OCI-LY7 (cell line): ENCODE data around the gene TBC1D28. TPM values are rescaled to one million over a fixed set of nuclear protein-coding genes. Genes with fewer than 3 reads are reported as not detected.
A peak's percentile ranks its signal among the peaks of the same experiment; 100 is the strongest.
"Not testable (repeated sequence)": the region's sequence is repeated elsewhere in the genome, so short reads cannot be mapped to it uniquely, and the experiment has no call there.

Source experiments
- Bru-seq: library from RNA; stranded (reverse); fragments of 400-500 nt; gene quantifications from one replicate; lab custom pipeline; 2021; lab: Mats Ljungman, UMichigan
- BruChase-seq, 2 experiments: library from RNA; stranded (reverse); fragments of 400-500 nt; gene quantifications; one replicate each; lab custom pipeline; 2021; lab: Mats Ljungman, UMichigan
- BruUV-seq: library from RNA; stranded (reverse); fragments of 400-500 nt; replicated peaks from 2 replicates; lab custom pipeline; 2021; lab: Mats Ljungman, UMichigan
- CTCF ChIA-PET: fragments of 300-600 bp; sonication (Branson Sonifier 250); formaldehyde crosslinking; loops from one replicate; lab custom pipeline; 2022; ENCODE audit warnings: antibody characterized with exemption; ENCODE audit not compliant: unreplicated experiment; lab: Charles Lee
- POLR2A ChIA-PET: fragments of 300-600 bp; sonication (Branson Sonifier 250); formaldehyde crosslinking; loops from one replicate; lab custom pipeline; 2022; ENCODE audit warnings: antibody characterized with exemption; lab: Charles Lee
- DNase-seq: peaks from one replicate; pipeline ENCODE4 v3.0.0-alpha.2; 2015; ENCODE audit warnings: low spot score
- H2AFZ ChIP-seq: fragments of 200-600 bp; sonication (generic), shearing (Covaris generic); 2 replicates; pipeline ENCODE4 v1.6.1; 2014; ENCODE audit warnings: mild to moderate bottlenecking, antibody characterized with exemption, low read length, moderate library complexity
- H3K27ac ChIP-seq: fragments of 200-600 bp; sonication (generic); 2 replicates; pipeline ENCODE4 v1.5.1; 2014; ENCODE audit warnings: mixed run types, low read depth, mild to moderate bottlenecking, moderate library complexity, low read length, inconsistent platforms; ENCODE audit not compliant: poor library complexity, severe bottlenecking
- H3K36me3 ChIP-seq: fragments of 200-600 bp; sonication (generic); 2 replicates; pipeline ENCODE4 v1.6.1; 2014; ENCODE audit warnings: mild to moderate bottlenecking, antibody characterized with exemption, low read length, moderate library complexity, mixed read lengths; ENCODE audit not compliant: insufficient read depth
- H3K4me1 ChIP-seq: fragments of 200-600 bp; sonication (generic); 2 replicates; pipeline ENCODE4 v1.5.1; 2014; ENCODE audit warnings: mild to moderate bottlenecking, low read length; ENCODE audit not compliant: insufficient read depth, poor library complexity, severe bottlenecking
- H3K4me2 ChIP-seq: fragments of 200-600 bp; sonication (generic); 2 replicates; pipeline ENCODE4 v1.6.1; 2014; ENCODE audit warnings: mild to moderate bottlenecking, low read length
- H3K4me3 ChIP-seq: fragments of 200-600 bp; sonication (generic); 2 replicates; pipeline ENCODE4 v1.5.1; 2014; ENCODE audit warnings: mild to moderate bottlenecking, low read depth, low read length; ENCODE audit not compliant: poor library complexity, severe bottlenecking
- H3K79me2 ChIP-seq: fragments of 200-600 bp; sonication (generic); 2 replicates; pipeline ENCODE4 v1.6.1; 2016; ENCODE audit warnings: low read depth, mild to moderate bottlenecking, low read length, moderate library complexity, mixed read lengths; ENCODE audit not compliant: insufficient read depth
- H3K9me2 ChIP-seq: fragments of 200-600 bp; sonication (generic); 2 replicates; pipeline ENCODE4 v1.6.1; 2016; ENCODE audit warnings: mild to moderate bottlenecking, low read length, mixed read lengths; ENCODE audit not compliant: insufficient read depth
- H3K9me3 ChIP-seq: fragments of 200-600 bp; sonication (generic); 2 replicates; pipeline ENCODE4 v1.6.1; 2014; ENCODE audit warnings: mild to moderate bottlenecking, mixed run types, low read length, mixed read lengths
- H4K20me1 ChIP-seq: fragments of 200-600 bp; sonication (generic); 2 replicates; pipeline ENCODE4 v1.6.1; 2014; ENCODE audit warnings: mild to moderate bottlenecking, antibody characterized with exemption, low read length, moderate library complexity, mixed read lengths; ENCODE audit not compliant: insufficient read depth
- intact Hi-C: fragments of 100-400 bp; cut with micrococcal nuclease; formaldehyde crosslinking; loops from one replicate; pipeline ENCODE4 v1.10.0; 2022; ENCODE audit not compliant: unreplicated experiment
- long read RNA-seq: library from polyadenylated mRNA; stranded (forward); transcript quantifications from one replicate; pipeline ENCODE4 v2.0.0, GENCODE V29; 2022
- total RNA-seq, 2 experiments: library from RNA; depleted of rRNA in 1 of 2; stranded (reverse); fragments of >200 nt in 1 of 2; shearing (Covaris generic) in 1 of 2; gene quantifications; 2 replicates each; pipeline ENCODE4 v1.2.3, GENCODE V29; 2014 to 2022

Gene TBC1D28
- 0.05 TPM in 1 of 2 replicates, not detected in the other for total RNA-seq (2014; rRNA removed; shearing (Covaris generic))
- not detected in 2 replicates for total RNA-seq (2022)
- not detected for Bru-seq, nascent RNA
- BruChase-seq, experiment 1, labeled RNA remaining after a 6-hour chase = not detected
- not detected for BruChase-seq, experiment 2, labeled RNA remaining after a 2-hour chase
- long read RNA-seq = 0 reads

GRCh38 chr17:18644291-18644690 lies at the start of gene TBC1D28:
TSS of gene TBC1D28 (minus strand) at chr17:18644391. CDS start at chr17:18641352, 3,039 bp downstream.
- H3K4me3 ChIP-seq, POLR2A ChIA-PET: not testable (repeated sequence)

GRCh38 chr17:18682668-18683067 lies 38.5 kb upstream of the TBC1D28 start:
- H3K27ac ChIP-seq, H4K20me1 ChIP-seq, POLR2A ChIA-PET, H3K36me3 ChIP-seq, CTCF ChIA-PET, intact Hi-C loops, H2AFZ ChIP-seq, DNase-seq, BruUV-seq, H3K9me2 ChIP-seq, H3K4me1 ChIP-seq, H3K79me2 ChIP-seq, H3K9me3 ChIP-seq: not testable (repeated sequence)
- Histone ChIP-seq H3K4me3 (peak overlapping the region; percentile 5), H3K4me2 (0 out of 2 replicates have a peak overlapping the region, but pooled peaks have one; percentile 23)

More at GRCh38 chr17:18644291-18644690, at the start of gene TBC1D28:
- H3K79me2 ChIP-seq, H3K27ac ChIP-seq, H3K36me3 ChIP-seq, H2AFZ ChIP-seq, H3K9me3 ChIP-seq, intact Hi-C loops, H3K4me2 ChIP-seq, H4K20me1 ChIP-seq, DNase-seq, CTCF ChIA-PET, BruUV-seq, H3K9me2 ChIP-seq, H3K4me1 ChIP-seq: not testable (repeated sequence)

- intact Hi-C loops, BruUV-seq, H3K9me3 ChIP-seq, H3K79me2 ChIP-seq, H4K20me1 ChIP-seq, POLR2A ChIA-PET, H3K4me1 ChIP-seq, CTCF ChIA-PET, H3K27ac ChIP-seq, H3K9me2 ChIP-seq, H3K36me3 ChIP-seq: not testable (repeated sequence)
- DNase-seq = peak; percentile 55
- peak within 1 kb of the TSS; percentile 51 for H3K4me2 ChIP-seq
- peak within 1 kb of the TSS; percentile 52 for H3K4me3 ChIP-seq
- H2AFZ ChIP-seq = peak within 1 kb of the TSS; percentile 31; the same call in 1 of the 2 replicates
These were observed 37.8 kb upstream of the TBC1D28 start, which contains the start of gene FOXO3B for GRCh38 chr17:18681767-18682571. TSS of gene FOXO3B (minus strand) at chr17:18682314. CDS start at chr17:18681651, 663 bp downstream.

- BruUV-seq, H4K20me1 ChIP-seq, H3K4me2 ChIP-seq, H3K9me3 ChIP-seq, H3K4me1 ChIP-seq, H3K4me3 ChIP-seq, POLR2A ChIA-PET, DNase-seq, H3K27ac ChIP-seq, CTCF ChIA-PET, H3K9me2 ChIP-seq, intact Hi-C loops, H3K36me3 ChIP-seq, H3K79me2 ChIP-seq, H2AFZ ChIP-seq: not testable (repeated sequence)
These were observed 33.2 kb upstream of the TBC1D28 start for GRCh38 chr17:18677381-18677780.

GRCh38 chr17:18676928-18677327 lies 32.7 kb upstream of the TBC1D28 start:
- H3K79me2 ChIP-seq, intact Hi-C loops, CTCF ChIA-PET, H3K4me1 ChIP-seq, H2AFZ ChIP-seq, DNase-seq, H3K9me3 ChIP-seq, POLR2A ChIA-PET, H3K4me2 ChIP-seq, H3K36me3 ChIP-seq, H3K9me2 ChIP-seq, H3K27ac ChIP-seq, H3K4me3 ChIP-seq, BruUV-seq, H4K20me1 ChIP-seq: not testable (repeated sequence)

- H3K36me3 ChIP-seq, DNase-seq, H4K20me1 ChIP-seq, H3K79me2 ChIP-seq, H3K9me2 ChIP-seq, H3K9me3 ChIP-seq, intact Hi-C loops, H3K4me3 ChIP-seq, POLR2A ChIA-PET, H3K4me2 ChIP-seq, H3K27ac ChIP-seq, H2AFZ ChIP-seq, H3K4me1 ChIP-seq, CTCF ChIA-PET, BruUV-seq: not testable (repeated sequence)
These were observed 28.4 kb upstream of the TBC1D28 start for GRCh38 chr17:18672395-18673227.
